SU-DHL-6 (cell line): ENCODE measurements around the gene EPB41L4B.

Experiments used
- H2AFZ ChIP-seq: fragments of 200-600 bp; sonication (generic); 2 replicates; pipeline ENCODE4 v1.6.1; 2014; ENCODE audit warnings: low read depth, mild to moderate bottlenecking, moderate library complexity, mixed read lengths, antibody characterized with exemption, low read length; ENCODE audit not compliant: severe bottlenecking
- H3F3A ChIP-seq: fragments of 200-600 bp; shearing (Covaris generic); 2 replicates; pipeline ENCODE4 v1.6.0; 2016; ENCODE audit warnings: antibody characterized with exemption, mild to moderate bottlenecking; ENCODE audit not compliant: insufficient read depth
- H3K27ac ChIP-seq: fragments of 200-600 bp; sonication (generic); 2 replicates; pipeline ENCODE4 v1.5.1; 2016; ENCODE audit warnings: low read depth, mild to moderate bottlenecking, low read length, moderate library complexity, mixed read lengths
- H3K27me3 ChIP-seq: fragments of 200-600 bp; sonication (generic), shearing (Covaris generic); 2 replicates; pipeline ENCODE4 v1.6.0; 2014; ENCODE audit warnings: mild to moderate bottlenecking, low read length
- H3K36me3 ChIP-seq: fragments of 200-600 bp; sonication (generic); 2 replicates; pipeline ENCODE4 v1.6.1; 2014; ENCODE audit warnings: mild to moderate bottlenecking, low read length, mixed read lengths
- H3K4me2 ChIP-seq: fragments of 300-600, 200-600 bp; shearing (Covaris generic), sonication (generic); 2 replicates; pipeline ENCODE4 v1.6.0; 2014; ENCODE audit warnings: low read length, low read depth, mild to moderate bottlenecking; ENCODE audit not compliant: poor library complexity, severe bottlenecking
- H3K4me3 ChIP-seq: fragments of 200-600 bp; sonication (generic); 2 replicates; pipeline ENCODE4 v1.5.1; 2014; ENCODE audit warnings: antibody characterized with exemption, low read length, mild to moderate bottlenecking, mixed read lengths; ENCODE audit not compliant: insufficient read depth, poor library complexity, severe bottlenecking
- H3K79me2 ChIP-seq: fragments of 200-600 bp; sonication (generic); 2 replicates; pipeline ENCODE4 v1.6.1; 2014; ENCODE audit warnings: mild to moderate bottlenecking, low read length, moderate library complexity; ENCODE audit not compliant: insufficient read depth
- H3K9ac ChIP-seq: fragments of 200-600 bp; sonication (generic); 2 replicates; pipeline ENCODE4 v1.7.0; 2014; ENCODE audit warnings: mild to moderate bottlenecking, low read length
- H3K9me2 ChIP-seq: fragments of 200-600 bp; sonication (generic); replicated peaks from 2 replicates; pipeline ENCODE4 v1.6.1; 2014; ENCODE audit warnings: low read length; ENCODE audit not compliant: insufficient read depth
- H3K9me3 ChIP-seq: fragments of 200-600 bp; sonication (generic); 2 replicates; pipeline ENCODE4 v1.6.1; 2014; ENCODE audit warnings: low read length, mixed read lengths; ENCODE audit not compliant: insufficient read depth
- H4K20me1 ChIP-seq: fragments of 200-600 bp; sonication (generic); 2 replicates; pipeline ENCODE4 v1.6.1; 2014; ENCODE audit warnings: low read depth, mild to moderate bottlenecking, antibody characterized with exemption, low read length, moderate library complexity, mixed read lengths
- CTCF ChIP-seq: fragments of 200-600 bp; sonication (generic); IDR thresholded peaks from one replicate; pipeline ENCODE4 v1.5.1; 2017; ENCODE audit warnings: antibody characterized with exemption, mild to moderate bottlenecking, low read length, moderate library complexity; ENCODE audit not compliant: insufficient read depth, poor library complexity, severe bottlenecking
- EZH2phosphoT487 ChIP-seq: fragments of 200-600 bp; sonication (generic), shearing (Covaris generic); conservative IDR thresholded peaks from 2 replicates; pipeline ENCODE4 v1.6.1; 2018; ENCODE audit warnings: mild to moderate bottlenecking, antibody characterized with exemption, low read length, moderate library complexity, mixed read lengths

The EPB41L4B gene

GRCh38 chr9:109346904-109347303 is 26.0 kb upstream of the EPB41L4B start:
- H4K20me1 ChIP-seq, result no peaks in the 10 kb centered on the region
- no peak overlapping the region for H3K4me3 ChIP-seq
- H3F3A ChIP-seq, result no peaks in the 10 kb centered on the region
- H2AFZ ChIP-seq, result no peak overlapping the region
- H3K36me3 ChIP-seq, result no peaks in the 10 kb centered on the region
- H3K27ac ChIP-seq, result no peak overlapping the region
- no peaks in the 10 kb centered on the region for H3K9me2 ChIP-seq
- no peaks in the 10 kb centered on the region for H3K79me2 ChIP-seq
- no peaks in the 10 kb centered on the region for H3K9me3 ChIP-seq
- H3K4me2 ChIP-seq, result no peak overlapping the region
- no peaks in the 10 kb centered on the region for H3K27me3 ChIP-seq
- TF ChIP-seq EZH2phosphoT487 (no peak), CTCF (no peak)
- H3K9ac ChIP-seq, result no peak overlapping the region

GRCh38 chr9:109344866-109345265 is 24.0 kb upstream of the EPB41L4B start:
- no peak overlapping the region for H2AFZ ChIP-seq

GRCh38 chr9:109342878-109343277 is 22.0 kb upstream of the EPB41L4B start:
- no peak for TF ChIP-seq EZH2phosphoT487
- TF ChIP-seq CTCF, result no peak
- no peaks in the 10 kb centered on the region for H3K36me3 ChIP-seq
- H3K9ac ChIP-seq, result no peak overlapping the region
- no peaks in the 10 kb centered on the region for H3K9me3 ChIP-seq
- H4K20me1 ChIP-seq, result no peaks in the 10 kb centered on the region
- no peak overlapping the region for H3K27ac ChIP-seq
- no peaks in the 10 kb centered on the region for H3K27me3 ChIP-seq
- no peaks in the 10 kb centered on the region for H3K79me2 ChIP-seq
- no peaks in the 10 kb centered on the region for H3K9me2 ChIP-seq
- H2AFZ ChIP-seq, result no peak overlapping the region
- no peak overlapping the region for H3K4me2 ChIP-seq
- H3F3A ChIP-seq, result no peaks in the 10 kb centered on the region
- H3K4me3 ChIP-seq, result no peak overlapping the region

More at GRCh38 chr9:109344866-109345265, 24.0 kb upstream of the EPB41L4B start:
- H3K4me2 ChIP-seq, result no peak overlapping the region
- H3K9me3 ChIP-seq, result no peaks in the 10 kb centered on the region
- H3K79me2 ChIP-seq, result no peaks in the 10 kb centered on the region
- no peaks in the 10 kb centered on the region for H3K9me2 ChIP-seq
- no peak overlapping the region for H3K9ac ChIP-seq
- TF ChIP-seq CTCF (no peak), EZH2phosphoT487 (no peak)
- H3K4me3 ChIP-seq, result no peak overlapping the region
- H3F3A ChIP-seq, result no peaks in the 10 kb centered on the region
- no peaks in the 10 kb centered on the region for H4K20me1 ChIP-seq
- H3K27ac ChIP-seq, result no peak overlapping the region
- no peaks in the 10 kb centered on the region for H3K36me3 ChIP-seq
- no peaks in the 10 kb centered on the region for H3K27me3 ChIP-seq
